ENCODE data around the gene RB1.

RB1 gene

DNA sequence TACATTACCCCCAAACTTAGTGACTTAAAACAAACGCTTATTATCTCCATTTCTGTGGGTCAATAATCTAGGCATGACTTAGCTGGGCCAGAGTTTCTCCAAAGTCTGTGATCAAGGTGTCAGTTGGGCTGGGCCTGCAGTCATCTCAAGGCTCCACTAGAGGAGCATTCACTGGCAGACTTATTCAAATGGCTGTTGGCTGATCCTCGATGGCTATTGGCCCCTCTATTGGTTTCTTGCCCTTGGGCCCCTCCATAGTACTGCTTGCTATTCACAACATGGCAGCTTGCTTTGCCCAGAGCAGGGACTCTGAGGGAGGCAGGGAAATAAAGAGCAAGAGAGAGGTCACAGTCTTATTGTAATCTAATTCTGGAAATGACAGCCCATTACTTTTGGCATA is 171.7 kb downstream of the RB1 start:
- no peak for DNase-seq

DNA sequence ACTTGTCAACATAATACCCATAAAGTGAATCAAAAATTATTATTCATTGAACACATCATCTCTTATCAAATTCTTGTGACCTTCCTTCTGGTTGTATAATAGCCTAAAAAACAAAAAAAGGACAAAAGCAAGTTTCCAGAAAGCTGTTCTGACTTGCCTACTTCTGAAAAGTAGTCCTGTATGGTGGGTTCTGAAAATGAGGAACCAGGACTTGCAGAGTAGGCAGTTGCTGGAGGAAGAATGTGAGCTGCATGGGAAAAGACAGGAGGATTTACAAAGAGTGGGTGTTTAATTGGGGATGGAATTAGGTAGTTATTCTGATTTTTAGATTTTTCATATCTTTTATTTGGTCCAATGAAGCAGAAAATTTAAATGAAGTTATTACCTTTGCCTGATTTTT is 172.7 kb downstream of the RB1 start:
- DNase-seq = no peak

DNA sequence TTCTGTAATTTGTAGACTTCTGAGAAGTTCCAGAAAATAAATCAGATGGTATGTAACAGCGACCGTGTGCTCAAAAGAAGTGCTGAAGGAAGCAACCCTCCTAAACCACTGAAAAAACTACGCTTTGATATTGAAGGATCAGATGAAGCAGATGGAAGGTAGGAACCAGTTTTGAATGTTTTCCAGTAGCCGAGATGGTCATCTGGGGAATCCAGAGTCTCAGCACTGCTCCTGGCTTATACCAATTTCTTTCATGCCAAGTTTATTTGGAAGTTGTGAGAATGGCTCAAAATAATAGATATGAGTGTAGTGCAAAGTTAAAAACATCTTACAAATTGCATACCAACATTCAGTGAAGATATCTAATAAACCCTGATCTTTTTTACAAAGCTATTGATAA is 173.1 kb downstream of the RB1 start:
- DNase-seq = no peak

DNA sequence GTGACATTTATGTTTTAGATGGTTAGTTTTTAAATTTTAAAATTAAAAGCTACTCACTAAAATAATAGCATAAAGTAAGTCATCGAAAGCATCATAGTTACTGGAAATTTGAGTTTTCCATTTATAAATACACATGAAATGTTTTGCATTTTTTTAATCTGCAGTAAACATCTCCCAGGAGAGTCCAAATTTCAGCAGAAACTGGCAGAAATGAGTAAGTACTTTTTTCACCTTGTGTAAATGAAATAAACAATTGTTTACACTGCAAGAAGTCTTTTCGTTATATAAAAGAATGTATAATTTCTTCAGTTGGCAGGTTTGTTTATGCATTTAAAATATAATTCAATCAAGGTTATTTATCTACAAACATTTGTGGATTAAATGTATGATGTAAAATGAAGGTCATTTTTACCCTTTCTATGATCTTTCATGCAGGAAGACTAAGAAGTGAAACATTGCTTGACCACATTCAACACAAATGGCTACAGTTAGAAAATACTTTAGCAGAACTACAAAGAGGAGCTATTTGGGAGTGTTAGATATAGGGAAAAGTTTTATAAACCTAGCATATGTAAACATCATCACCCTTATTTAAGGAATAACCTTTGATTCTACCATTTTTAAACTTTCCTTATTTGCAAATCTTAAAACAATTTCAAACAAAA is 173.8 kb downstream of the RB1 start:
- DNase-seq = no peak

DNA sequence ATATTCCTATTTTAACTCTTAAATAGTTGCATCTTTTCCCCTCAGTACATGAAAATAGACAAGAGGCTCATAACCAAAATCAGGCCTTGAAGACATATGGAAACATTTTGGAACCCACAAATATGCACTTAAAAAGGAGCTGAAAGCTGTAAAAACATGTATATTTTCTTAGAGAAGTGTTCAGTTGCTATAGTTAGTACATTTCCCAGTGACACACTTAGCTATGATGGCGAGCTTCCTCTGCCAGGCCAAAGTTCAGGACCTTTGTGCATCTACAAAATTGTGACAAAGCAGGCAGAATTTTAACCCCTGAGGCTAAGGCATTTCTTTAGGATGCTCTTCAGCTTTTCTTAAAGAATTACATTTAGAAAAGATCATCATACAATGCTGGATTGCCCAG is 174.8 kb downstream of the RB1 start:
- no peak for DNase-seq

DNA sequence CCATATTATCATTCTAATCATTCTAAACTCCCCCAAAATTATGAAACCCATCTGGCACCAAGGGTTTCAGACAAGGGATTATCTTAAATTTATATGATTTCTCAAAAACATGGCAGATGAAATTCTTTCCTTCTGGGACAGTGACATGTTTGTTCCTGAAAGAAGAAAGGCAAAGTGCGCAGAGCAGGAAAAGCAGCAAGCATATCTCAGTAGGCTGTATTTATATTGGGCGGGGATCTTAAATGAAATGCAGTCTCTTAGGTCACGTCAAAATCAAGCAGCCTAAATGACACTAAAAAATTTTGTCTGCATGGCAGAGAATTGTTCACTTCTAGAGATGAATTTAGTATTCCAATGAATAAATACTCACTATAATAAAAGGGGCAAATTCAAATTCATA is 180.0 kb downstream of the RB1 start:
- DNase-seq = no peak

DNA sequence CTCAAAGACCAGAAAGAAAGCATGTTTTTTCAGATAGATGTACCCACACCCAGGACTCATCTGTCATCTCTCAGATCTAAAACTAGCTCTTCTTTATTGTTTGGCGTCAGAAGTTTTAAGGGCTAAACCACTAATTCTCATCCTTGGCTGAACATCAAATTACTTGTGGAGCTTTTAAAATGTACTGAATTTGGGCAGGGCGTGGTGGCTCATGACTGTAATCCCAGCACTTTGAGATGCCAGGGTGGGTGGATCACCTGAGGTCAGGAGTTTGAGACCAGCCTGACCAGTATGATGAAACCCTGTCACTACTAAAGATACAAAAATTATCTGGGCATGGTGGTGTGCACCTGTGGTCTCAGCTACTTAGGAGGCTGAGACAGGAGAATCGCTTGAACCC is 181.9 kb downstream of the RB1 start:
- no peak for DNase-seq

DNA sequence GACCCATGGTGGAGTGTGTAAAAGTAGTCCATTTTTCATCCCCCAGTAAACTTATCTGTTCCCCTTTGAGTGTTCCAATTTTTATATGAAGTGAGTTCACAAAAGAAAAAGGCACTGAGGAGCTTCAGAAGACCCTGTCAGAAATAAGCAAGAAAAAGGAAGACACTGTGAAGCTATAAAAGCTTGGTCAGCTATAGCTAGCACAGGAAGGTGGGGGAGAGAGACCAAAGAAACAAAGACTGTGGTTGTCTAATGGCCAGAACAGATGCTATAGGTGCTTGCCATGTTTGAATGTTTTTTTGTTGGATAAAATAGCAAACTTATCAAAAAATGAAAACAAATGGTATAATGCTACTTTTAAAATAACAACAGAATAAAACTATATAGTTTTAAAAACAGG is 182.8 kb downstream of the RB1 start:
- DNase-seq = no peak

DNA sequence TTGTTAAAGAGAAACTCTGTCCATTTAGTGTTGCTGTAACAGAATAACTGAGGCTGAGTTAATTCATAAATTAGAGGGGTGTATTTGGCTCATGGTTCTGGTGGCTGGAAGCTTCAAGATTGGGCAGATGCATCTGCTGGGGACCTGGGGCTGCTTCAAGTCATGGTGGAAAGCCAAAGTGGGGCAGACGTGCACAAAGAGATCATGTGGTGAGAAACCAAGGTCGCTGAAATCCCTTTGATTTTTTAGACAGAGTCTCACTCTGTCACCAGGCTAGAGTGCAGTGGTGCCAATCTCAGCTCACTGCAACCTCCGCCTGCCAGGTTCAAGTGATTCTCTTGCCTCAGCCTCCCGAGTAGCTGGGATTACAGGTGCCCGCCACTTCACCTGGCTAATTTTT is 183.3 kb downstream of the RB1 start:
- no peak for DNase-seq

DNA sequence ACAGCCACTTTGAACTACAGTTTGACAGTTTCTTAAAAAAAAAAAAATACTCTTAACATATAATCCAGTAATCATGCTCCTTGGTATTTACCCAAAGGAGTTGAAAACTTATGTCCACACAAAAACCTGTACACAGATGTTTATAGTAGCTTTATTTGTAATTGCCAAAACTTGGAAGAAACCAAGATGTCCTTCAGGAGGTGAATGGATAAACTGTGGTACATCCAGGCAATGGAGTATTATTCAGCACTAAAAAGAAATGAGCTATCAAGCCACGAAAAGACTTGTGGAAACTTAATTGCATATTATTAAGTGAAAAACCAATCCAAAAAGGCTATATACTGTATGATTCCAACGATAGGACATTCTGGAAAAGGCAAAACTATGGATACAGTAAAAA is 184.4 kb downstream of the RB1 start:
- no peak for DNase-seq

DNA sequence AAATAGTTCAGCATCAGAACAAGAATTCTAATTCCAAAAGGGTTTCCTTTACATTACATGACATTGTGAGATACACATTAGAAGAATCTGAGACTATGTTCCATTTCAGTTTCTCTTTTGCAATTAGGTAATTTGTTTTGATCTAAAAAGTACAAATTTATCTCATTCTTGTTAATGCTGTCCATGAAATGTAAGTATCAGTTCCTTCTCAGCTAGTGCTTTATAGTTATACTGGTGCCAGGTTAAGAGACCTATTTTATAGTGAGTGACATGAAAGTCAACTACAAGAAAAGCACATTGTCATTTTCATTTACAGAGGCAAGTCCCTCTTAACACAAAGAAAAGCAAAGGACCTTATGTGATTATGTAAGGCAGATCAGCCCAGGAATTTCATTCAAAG is 185.4 kb downstream of the RB1 start:
- DNase-seq = no peak

DNA sequence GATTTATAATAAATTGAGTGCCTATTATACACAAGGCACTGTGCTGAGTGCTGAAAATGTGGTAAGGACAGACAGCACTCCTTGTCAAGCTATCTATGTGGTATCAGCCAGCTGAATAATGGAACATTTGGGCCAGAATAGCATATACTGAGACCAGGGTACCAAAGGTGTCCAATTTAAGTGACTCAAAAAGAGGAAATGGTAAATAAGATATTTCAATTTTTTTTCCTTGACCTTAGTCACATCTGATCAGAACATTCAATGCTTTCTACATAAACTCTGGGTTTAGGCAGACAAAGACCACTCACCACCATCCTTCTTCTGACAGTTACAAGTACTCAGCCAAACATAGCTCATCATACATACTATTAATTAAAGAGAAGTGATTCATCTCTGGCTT is 186.1 kb downstream of the RB1 start:
- DNase-seq = no peak

DNA sequence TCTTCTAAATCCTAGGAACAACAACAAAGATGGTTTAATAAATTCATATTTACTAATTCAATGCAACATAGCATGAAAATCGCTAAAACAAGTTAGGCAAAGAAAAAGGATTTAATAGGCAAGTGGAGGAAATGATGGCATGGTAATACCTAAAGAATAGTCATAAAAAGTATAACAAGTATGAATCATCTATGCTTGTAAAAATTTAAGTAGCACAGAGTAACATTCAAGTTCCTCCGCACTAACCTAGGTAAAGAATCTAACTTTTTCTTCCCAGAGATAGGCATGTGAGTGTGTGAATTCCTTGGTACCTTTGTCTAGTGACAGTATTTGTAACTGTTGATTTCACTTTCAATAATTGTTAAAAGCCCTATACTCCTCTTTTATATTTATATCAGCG is 186.7 kb downstream of the RB1 start:
- no peak for DNase-seq

DNA sequence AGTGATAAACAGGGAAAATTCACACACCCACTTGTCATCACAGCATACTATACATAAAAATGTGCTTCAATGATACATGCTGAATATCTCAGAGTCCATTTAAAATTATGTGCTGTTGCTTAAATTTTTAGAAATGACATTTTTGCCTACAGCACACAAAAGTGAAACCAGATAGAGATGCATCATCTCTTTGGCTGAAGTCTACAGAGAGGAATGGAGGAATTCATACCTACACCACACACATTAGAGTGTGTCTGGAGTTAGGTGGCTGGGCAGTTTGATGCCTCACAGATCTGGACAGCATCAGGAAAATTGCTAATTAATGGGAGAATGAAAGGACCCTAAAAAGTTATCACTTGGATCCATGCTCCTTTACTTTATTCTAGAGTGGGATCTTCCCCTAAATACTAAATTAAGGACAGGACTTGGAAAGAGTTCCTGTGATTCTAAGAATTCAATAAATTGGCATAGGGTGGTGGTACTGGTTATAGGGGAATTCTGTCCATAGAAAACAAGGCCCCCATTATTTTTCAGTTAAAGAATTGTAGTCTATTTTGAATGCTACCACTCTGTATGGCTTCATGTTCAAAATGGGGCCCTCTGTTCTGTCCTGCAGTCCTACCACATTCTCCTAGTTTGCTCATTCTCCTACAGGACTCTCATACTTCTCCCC is 188.0 kb downstream of the RB1 start:
- DNase-seq = no peak

DNA sequence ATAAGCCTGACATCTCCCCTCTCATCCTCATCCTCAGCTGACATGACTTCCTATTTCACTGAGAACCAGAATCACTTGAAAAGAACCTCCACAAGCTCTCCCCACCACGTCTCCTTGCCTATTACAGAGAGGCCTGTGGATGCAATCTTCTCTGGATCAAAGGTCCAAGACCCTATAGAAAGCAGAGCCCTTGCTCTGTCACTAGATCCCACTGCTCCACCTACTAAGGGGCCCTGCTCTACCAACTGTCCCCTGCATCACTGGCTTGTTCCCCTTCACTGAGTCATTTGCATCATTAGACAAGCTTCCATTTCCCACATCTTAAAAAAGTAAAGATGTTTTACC is 188.5 kb downstream of the RB1 start:
- DNase-seq = no peak

DNA sequence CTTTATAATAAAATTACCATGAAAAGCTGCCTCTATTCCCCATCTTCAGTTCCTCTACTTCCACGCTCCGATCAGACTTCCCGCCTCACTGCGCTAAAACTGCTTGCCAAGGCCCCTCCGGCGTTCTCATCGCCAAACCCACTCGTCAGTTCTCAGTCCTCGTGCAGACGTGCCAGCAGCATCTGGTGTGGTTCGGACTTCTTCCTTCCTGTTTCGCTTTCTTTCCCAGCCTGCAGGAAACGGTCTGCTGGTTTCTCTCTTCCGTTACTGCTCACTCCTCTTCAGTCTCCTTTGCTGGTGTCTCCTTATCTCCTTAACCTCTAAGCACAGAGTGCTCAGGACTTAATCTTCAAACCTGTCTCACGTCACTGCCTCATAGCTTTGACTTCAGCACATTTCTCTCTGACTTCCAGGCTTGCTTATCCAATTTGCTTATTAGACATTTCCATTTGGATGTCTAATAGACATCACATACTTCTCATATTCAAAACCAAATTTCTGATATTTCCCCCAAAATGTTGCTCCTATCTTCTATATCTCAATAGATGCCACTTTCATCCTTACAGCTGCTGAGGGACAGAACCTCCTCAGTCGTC is 189.0 kb downstream of the RB1 start:
- DNase-seq = no peak

DNA sequence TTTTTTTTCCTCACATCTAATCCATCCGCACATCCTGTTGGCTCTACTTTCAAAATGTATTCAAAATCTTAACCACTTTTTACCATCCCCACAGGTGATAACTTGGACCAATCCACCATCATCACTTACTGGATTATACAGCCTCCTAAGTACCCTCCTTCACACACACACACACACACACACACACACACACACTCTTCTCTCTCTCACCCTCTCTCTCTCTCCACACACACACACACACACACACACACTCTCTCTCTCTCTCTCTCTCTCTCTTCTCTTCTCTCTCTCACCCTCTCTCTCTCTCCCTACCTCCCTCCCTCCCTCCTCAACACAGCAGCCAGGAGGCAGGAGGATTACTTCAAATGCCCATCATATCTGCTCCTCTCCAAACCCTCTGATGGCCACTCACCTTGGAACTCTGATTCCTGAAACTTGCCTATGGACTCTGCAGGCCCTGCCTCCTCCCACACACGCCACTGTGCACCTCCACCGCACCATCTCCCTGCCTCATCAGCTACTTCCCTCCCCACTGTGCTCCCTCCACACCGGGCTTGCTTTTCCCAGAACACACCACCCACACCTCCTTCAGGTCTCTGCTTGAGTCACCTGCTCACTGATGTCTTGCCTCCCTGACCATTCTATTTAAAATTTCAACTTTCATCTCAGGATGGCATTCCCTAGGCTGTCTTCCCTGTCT is 189.7 kb downstream of the RB1 start:
- no peak for DNase-seq

DNA sequence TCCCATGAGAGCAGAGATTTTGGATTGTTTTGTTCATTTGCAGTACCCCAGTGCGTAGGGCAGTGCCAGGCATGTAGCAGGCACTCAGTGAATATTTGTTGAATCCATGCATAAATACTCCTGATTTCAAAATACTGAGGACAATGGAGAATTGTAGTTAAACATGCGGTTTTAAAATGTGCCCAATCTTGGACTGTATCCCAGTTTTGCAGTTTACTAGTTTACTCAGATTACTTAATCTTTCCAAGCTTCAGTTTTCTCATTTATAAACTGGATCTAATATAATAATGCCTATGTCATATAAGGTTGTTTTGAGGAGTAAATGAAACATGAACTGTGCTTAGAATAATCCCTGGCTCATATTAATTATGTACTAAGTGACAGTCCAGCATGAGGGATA is 190.3 kb downstream of the RB1 start:
- no peak for DNase-seq

DNA sequence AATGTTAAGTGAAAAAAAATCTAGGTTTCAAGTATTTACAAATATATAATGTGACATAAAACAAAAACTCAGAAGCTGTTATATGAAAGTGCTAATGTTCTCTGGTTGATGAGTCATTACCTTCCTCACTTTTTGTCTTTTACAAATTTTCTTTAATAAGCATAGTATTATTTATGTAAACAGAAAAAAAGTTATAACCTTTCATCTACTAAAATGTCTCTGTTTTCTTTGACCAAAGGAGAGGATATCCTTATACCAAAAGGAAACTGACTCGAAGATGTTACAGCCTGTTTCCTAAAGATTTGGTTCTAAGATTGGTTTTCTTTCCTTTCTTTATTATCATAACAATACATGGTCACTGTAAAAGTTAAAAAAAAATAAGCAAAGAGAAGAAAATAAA is 191.3 kb downstream of the RB1 start:
- DNase-seq = no peak

DNA sequence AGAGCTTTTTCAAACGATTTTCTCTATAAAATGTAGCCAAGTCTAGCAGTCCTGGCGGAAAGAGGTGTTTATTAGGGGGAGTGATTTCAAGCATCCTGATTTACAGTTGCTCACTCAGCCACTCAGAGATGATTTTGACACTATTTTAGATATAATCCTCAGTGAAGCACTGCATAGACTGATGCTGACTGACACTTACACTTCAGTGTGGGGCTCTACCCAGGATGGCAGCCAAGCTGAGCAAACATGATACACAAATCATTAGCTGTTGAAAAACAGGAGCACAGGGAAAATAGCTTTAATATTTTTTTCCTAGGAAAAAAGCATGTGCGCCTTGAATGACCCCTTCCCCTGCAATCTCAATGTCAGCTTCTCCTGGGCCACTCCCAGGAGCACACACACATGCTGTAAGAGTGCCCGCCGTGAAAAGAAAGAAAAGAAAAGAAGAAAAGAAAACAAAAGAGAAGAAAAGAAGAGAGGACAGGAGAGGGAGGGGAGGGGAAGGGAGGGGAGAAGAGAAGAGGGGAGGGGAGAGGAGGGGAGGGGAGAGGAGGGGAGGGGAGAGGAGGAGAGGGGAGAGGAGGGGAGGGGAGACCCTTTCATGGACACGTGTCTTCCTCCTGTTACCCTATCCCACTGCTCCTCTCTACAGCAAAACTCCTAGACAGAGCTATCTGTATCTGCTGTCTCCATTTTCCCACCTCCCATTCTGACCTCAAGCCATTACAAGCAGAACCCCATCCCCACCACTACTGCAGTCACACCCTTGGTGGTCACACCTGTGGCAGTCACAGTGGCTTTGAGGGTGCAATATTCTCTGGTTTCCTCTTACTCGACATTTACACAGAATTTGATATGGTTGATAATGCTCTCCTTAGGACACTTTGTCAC is 193.0 kb downstream of the RB1 start:
- DNase-seq = no peak

DNA sequence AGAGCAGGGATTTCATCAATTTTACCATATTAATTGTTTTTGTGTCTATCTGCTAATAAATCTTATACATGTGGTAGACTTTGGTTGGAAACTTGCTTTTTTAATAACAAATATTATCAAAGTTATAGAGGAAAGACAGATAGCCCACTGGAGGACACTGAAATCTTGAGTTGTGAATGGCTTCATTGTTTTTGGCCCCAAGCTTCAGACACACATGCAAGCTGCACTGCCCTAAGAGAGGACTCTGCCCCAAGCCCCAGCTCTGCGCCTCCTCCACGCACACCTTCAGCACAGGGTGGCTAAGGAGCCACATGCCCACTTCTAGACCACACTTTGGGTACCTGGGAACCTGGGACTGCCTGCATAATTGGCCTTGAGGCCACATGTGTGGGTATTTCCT is 194.1 kb downstream of the RB1 start:
- no peak for DNase-seq

DNA sequence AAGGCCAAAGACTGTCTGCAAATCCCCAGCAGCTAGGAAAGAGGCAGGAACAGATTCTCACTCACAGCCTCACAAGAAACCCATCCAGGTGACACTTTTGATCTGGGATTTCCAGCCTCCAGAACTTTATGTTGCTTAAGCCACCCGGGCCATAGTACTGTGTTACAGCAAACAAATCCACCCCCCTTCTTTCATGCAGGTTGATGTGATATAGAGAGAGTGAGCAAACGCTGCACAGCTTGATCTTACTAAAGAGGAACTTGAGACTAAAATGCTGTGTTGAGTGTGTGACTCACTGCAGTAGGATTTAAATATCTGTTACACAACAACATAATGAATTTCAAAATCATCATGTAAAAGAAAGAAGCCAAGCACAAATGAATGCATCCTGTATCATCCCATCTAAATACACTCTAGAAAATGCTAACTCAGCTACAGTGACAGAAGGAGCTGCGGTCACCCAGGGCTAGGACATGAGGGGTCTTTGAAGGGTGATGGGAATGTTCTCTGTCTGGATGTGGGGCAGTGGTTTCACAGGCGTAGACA is 197.2 kb downstream of the RB1 start:
- peak; percentile 58 for DNase-seq

DNA sequence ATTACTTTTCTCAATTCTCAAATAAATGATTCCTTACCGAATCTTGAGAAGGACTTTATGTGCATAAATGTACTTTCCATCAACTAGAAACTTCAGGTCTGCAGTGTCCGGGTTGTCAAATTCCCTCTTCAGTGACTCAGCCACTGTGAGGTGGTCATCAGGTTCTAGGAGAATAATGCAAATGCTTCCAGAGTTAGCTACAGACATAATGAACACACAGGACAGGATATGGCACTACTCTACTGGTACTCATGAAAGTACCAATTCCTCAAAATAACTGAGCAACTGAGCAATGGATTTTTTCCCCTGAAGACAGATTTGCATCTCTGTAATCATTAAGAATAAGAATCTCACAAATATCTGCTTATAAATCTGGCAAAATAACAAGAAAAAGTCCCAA is 198.2 kb downstream of the RB1 start:
- DNase-seq = no peak

All from amniotic stem cell (primary cell).